Effector memory CD8-positive, alpha-beta T cell (primary cell): ENCODE measurements around the gene TSHZ2.
"Not testable (repeated sequence)": the region's sequence is repeated elsewhere in the genome, so short reads cannot be mapped to it uniquely, and the experiment has no call there.

Source experiments
- ATAC-seq: fragments of 150-1000 bp; cut with Tn5 transposase; replicated peaks from 2 replicates; pipeline ENCODE4 v1.10.0; 2021; ENCODE audit warnings: mild to moderate bottlenecking, moderate library complexity
- DNase-seq, 3 experiments: peaks; one replicate each; pipeline ENCODE4 v3.0.0; 2021
- H3K27ac Mint-ChIP-seq, 2 donors: one replicate each; pipeline ENCODE4 v1.8.0; 2022; ENCODE audit warnings: mild to moderate bottlenecking in 2 of 2, mixed read lengths in 2 of 2, moderate library complexity in 2 of 2
- H3K27me3 Mint-ChIP-seq, 2 donors: one replicate each; pipeline ENCODE4 v1.8.0; 2022; ENCODE audit warnings: mixed read lengths in 2 of 2
- H3K36me3 Mint-ChIP-seq: one replicate; pipeline ENCODE4 v1.8.0; 2022; ENCODE audit warnings: mild to moderate bottlenecking, moderate library complexity, mixed read lengths; ENCODE audit not compliant: insufficient read depth
- H3K4me1 Mint-ChIP-seq, 2 donors: one replicate each; pipeline ENCODE4 v1.8.0; 2022; ENCODE audit warnings: low read depth in 2 of 2, mixed read lengths in 2 of 2
- H3K4me3 Mint-ChIP-seq, 2 donors: one replicate each; pipeline ENCODE4 v1.8.0; 2022; ENCODE audit warnings: mild to moderate bottlenecking in 2 of 2, mixed read lengths in 2 of 2, moderate library complexity in 2 of 2
- H3K9me3 Mint-ChIP-seq, 2 donors: one replicate each; pipeline ENCODE4 v1.8.0; 2022; ENCODE audit warnings: mixed read lengths in 2 of 2

Gene TSHZ2

GRCh38 chr20:53403029-53403428 is 430.9 kb downstream of the TSHZ2 start:
- DNase-seq = no peak
- H3K36me3 Mint-ChIP-seq = no peaks in the 10 kb centered on the region
- no peak overlapping the region for H3K27ac Mint-ChIP-seq
- peaks cover 24 to 41% of the 10 kb centered on the region in 2 donors for H3K27me3 Mint-ChIP-seq
- no peaks in the 10 kb centered on the region for H3K4me1 Mint-ChIP-seq
- H3K9me3 Mint-ChIP-seq = no peaks in the 10 kb centered on the region
- ATAC-seq = no peak
- no peak overlapping the region for H3K4me3 Mint-ChIP-seq

DNA sequence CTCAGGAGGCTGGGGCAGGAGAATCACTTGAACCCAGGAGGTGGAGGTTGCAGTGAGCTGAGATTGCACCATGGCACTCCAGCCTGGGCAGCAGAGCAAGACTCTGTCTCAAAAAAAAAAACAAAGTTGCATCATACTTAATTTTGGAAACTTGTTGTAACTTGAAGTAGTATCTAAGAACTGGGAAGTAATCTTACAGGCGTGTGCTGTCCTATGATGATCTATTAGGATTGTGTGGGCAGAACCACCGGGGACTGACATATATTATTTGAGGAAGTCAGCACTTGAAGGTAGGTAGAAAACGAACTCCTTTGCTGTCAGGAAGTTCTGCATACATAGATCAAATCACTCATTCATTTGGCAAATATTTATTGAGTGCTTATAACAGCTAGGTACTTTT is 433.0 kb downstream of the TSHZ2 start:
- DNase-seq (no peak), ATAC-seq (no peak)
- Mint-ChIP-seq H3K9me3 (no peaks in the 10 kb centered on the region), H3K27ac (no peak overlapping the region), H3K27me3 (peaks cover 22 to 44% of the 10 kb centered on the region in 2 donors), H3K4me3 (no peak overlapping the region), H3K36me3 (no peaks in the 10 kb centered on the region), H3K4me1 (no peaks in the 10 kb centered on the region)

GRCh38 chr20:53406580-53406979 is 434.4 kb downstream of the TSHZ2 start:
- Mint-ChIP-seq H3K27ac (no peak overlapping the region), H3K9me3 (no peaks in the 10 kb centered on the region), H3K27me3 (peaks cover 22 to 44% of the 10 kb centered on the region in 2 donors)

DNA sequence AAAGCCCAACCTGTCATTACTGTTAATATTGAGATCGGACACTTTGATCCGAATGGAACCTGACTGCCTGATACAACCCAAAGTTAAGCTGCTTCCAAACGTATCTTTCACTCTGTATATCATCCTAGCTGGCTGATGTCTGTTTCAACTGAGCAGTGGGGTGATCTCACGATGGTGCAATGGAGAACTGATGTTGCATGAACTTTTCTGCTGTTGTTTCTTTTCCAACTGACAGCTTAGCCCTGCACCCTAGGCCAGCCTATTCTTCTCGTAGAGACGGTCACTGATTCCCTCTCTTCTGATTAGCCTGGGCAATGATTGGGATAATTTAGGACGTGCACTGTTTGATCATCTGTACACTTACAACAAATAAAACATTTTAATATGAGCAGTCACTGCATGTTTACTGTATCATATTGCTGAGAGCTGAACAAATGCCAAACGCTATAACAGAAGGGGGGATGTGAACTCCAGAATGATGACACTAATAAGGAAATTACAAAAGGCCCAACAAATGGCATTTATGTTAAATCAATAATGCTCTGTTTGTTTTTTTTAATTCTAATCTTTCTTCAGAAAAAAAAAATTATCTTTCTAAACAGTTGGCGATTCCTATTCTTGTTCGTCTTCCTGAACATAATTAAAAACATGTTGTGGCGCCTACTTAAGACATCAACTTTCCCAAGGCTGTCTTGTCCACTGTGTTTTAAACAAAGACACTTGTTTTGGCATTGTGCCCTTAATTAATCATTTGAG is 436.7 kb downstream of the TSHZ2 start:
- Mint-ChIP-seq H3K36me3 (peaks cover 3% of the 10 kb centered on the region), H3K4me1 (peaks cover 4 to 5% of the 10 kb centered on the region in 2 donors), H3K27me3 (peaks cover 34 to 40% of the 10 kb centered on the region in 2 donors), H3K9me3 (no peaks in the 10 kb centered on the region), H3K4me3 (no peak overlapping the region), H3K27ac (no peak overlapping the region)
- ATAC-seq = no peak
- no peak for DNase-seq

More at GRCh38 chr20:53406580-53406979, 434.4 kb downstream of the TSHZ2 start:
- H3K36me3 Mint-ChIP-seq = no peaks in the 10 kb centered on the region
- H3K4me1 Mint-ChIP-seq = no peaks in the 10 kb centered on the region
- no peak overlapping the region for H3K4me3 Mint-ChIP-seq
- no peak for DNase-seq
- ATAC-seq = no peak

- H3K27ac Mint-ChIP-seq = no peak overlapping the region
- H3K4me3 Mint-ChIP-seq = no peak overlapping the region
- H3K27me3 Mint-ChIP-seq = peaks cover 34 to 38% of the 10 kb centered on the region in 2 donors
- DNase-seq (no peak), ATAC-seq (no peak)
- peaks cover 4 to 5% of the 10 kb centered on the region in 2 donors for H3K4me1 Mint-ChIP-seq
- H3K36me3 Mint-ChIP-seq = peaks cover 3% of the 10 kb centered on the region
- no peaks in the 10 kb centered on the region for H3K9me3 Mint-ChIP-seq
Observed at GRCh38 chr20:53409447-53409717, 437.2 kb downstream of the TSHZ2 start.

GRCh38 chr20:53411129-53411528 is 439.0 kb downstream of the TSHZ2 start:
- ATAC-seq = no peak
- DNase-seq = no peak
- no peak overlapping the region for H3K27ac Mint-ChIP-seq
- H3K36me3 Mint-ChIP-seq = peaks cover 3% of the 10 kb centered on the region
- H3K4me1 Mint-ChIP-seq = peaks cover 4 to 5% of the 10 kb centered on the region in 2 donors
- H3K27me3 Mint-ChIP-seq = peaks cover 39 to 47% of the 10 kb centered on the region in 2 donors
- H3K4me3 Mint-ChIP-seq = no peak overlapping the region
- H3K9me3 Mint-ChIP-seq = no peaks in the 10 kb centered on the region

GRCh38 chr20:53411891-53412290 is 439.7 kb downstream of the TSHZ2 start:
- Mint-ChIP-seq H3K36me3 (peaks cover 3% of the 10 kb centered on the region), H3K27ac (peak overlapping the region in 1 of 2 donors; percentile 10), H3K27me3 (peaks cover 31 to 42% of the 10 kb centered on the region in 2 donors), H3K9me3 (no peaks in the 10 kb centered on the region), H3K4me3 (no peak overlapping the region), H3K4me1 (peaks cover 4 to 5% of the 10 kb centered on the region in 2 donors)
- ATAC-seq (no peak), DNase-seq (no peak)

DNA sequence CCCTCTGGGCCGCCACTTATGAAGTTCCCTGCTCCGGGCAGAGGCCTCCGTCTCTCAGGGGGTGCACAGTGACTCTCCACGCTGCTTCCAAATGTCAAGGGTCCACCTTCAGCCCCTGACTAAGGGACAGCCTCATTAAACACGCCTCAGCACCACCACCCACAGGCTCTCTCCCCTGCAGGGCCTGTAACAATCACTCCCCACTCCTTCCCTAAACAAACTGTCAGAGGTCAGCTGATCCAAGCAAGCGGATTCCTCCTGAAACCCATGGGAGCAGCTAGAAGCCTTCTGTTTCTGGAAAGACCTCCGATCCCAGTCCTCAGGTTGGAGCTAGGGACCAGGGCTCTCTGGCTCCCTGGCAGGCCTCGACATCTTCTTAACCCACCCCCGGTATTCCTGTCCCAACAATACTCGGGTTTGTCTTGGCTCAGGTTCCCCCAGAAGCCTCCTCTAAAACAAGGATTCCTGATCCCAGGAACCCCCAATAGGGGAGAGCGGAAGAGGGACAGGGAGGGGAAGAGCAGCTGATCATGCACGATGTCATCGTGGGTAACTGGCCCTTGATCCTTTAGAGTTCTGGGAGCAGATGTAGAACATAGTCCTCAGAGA is 440.5 kb downstream of the TSHZ2 start:
- peak in 1 of 3 experiments; percentile 1 for DNase-seq
- no peaks in the 10 kb centered on the region for H3K9me3 Mint-ChIP-seq
- no peak for ATAC-seq
- peaks cover 29 to 39% of the 10 kb centered on the region in 2 donors for H3K27me3 Mint-ChIP-seq
- peaks cover 3% of the 10 kb centered on the region for H3K36me3 Mint-ChIP-seq
- peaks cover 4 to 5% of the 10 kb centered on the region in 2 donors for H3K4me1 Mint-ChIP-seq
- H3K27ac Mint-ChIP-seq = peak overlapping the region; percentile 3 to 10
- no peak overlapping the region for H3K4me3 Mint-ChIP-seq

- Mint-ChIP-seq H3K4me1 (peaks cover 4 to 5% of the 10 kb centered on the region in 2 donors), H3K27ac (peak overlapping the region in 1 of 2 donors; percentile 3), H3K9me3 (no peaks in the 10 kb centered on the region), H3K36me3 (peaks cover 3% of the 10 kb centered on the region), H3K27me3 (peaks cover 30 to 39% of the 10 kb centered on the region in 2 donors), H3K4me3 (peak overlapping the region in 1 of 2 donors; percentile 1)
- DNase-seq (peak; percentile 35 to 51 (median 38)), ATAC-seq (peak; percentile 32)
Observed at GRCh38 chr20:53413186-53413631, 441.1 kb downstream of the TSHZ2 start.

- not testable (repeated sequence) for H3K36me3 Mint-ChIP-seq, ATAC-seq, H3K4me3 Mint-ChIP-seq, H3K4me1 Mint-ChIP-seq, H3K9me3 Mint-ChIP-seq, DNase-seq, H3K27ac Mint-ChIP-seq
- H3K27me3 Mint-ChIP-seq = peaks cover 31 to 42% of the 10 kb centered on the region in 2 donors
Observed at GRCh38 chr20:53413845-53414244, 441.7 kb downstream of the TSHZ2 start.

- Mint-ChIP-seq H3K27ac (no peak overlapping the region), H3K27me3 (peaks cover 29 to 51% of the 10 kb centered on the region in 2 donors), H3K9me3 (no peaks in the 10 kb centered on the region), H3K36me3 (no peaks in the 10 kb centered on the region), H3K4me1 (no peaks in the 10 kb centered on the region), H3K4me3 (no peak overlapping the region)
- no peak for ATAC-seq
- no peak for DNase-seq
Observed at GRCh38 chr20:53419693-53420460, 447.7 kb downstream of the TSHZ2 start.

DNA sequence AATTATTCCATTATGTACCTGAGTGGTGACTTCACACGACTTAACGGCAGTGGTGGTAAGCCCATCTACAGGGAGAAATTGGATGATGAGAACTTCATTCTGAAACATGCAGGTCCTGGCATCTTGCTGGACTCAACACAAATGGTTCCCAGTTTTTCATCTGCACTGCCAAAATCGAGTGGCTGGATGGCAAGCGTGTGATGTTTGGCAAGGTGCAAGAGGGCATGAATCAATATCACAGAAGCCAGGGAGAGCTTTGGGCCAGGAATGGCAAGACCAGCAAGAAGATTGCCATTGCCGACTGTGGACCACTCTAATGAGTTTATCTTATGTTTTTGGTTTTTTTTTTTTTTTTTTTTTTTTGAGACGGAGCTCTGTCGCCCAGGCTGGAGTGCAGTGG is 449.2 kb downstream of the TSHZ2 start:
- Mint-ChIP-seq H3K27ac (no peak overlapping the region), H3K36me3 (no peaks in the 10 kb centered on the region), H3K4me3 (no peak overlapping the region), H3K9me3 (no peaks in the 10 kb centered on the region), H3K27me3 (peaks cover 27 to 43% of the 10 kb centered on the region in 2 donors), H3K4me1 (no peaks in the 10 kb centered on the region)
- DNase-seq = no peak
- no peak for ATAC-seq

GRCh38 chr20:53422039-53422438 is 449.9 kb downstream of the TSHZ2 start:
- Mint-ChIP-seq H3K4me3 (no peak overlapping the region), H3K27ac (no peak overlapping the region), H3K9me3 (no peaks in the 10 kb centered on the region), H3K4me1 (no peaks in the 10 kb centered on the region), H3K36me3 (no peaks in the 10 kb centered on the region), H3K27me3 (peaks cover 34 to 50% of the 10 kb centered on the region in 2 donors)
- no peak for ATAC-seq
- no peak for DNase-seq
